ENCODE data around the gene PACRG. TPM values are rescaled to one million over a fixed set of nuclear protein-coding genes. Genes with fewer than 3 reads are reported as not detected.

The PACRG gene
- total and polyA plus RNA-seq, 2 donors (not counting 3 experiments of a cell fraction or from before 2014, with no cell fraction given) = 0.08 TPM; not detected in 1

- ChIA-PET CTCF (no interaction called here), POLR2A (no interaction called here)
- dilution Hi-C loops (cut with MboI; ENCODE audit: extremely low pct_ligation_motif_present, low sequenced_read_pairs) (no loop called here), intact Hi-C loops (cut with micrococcal nuclease) (no loop called here)
- no peak overlapping the region for H2AFZ ChIP-seq (ENCODE audit: low read depth, low read length)
- H3K4me1 ChIP-seq (ENCODE audit: control insufficient read depth, extremely low read depth, insufficient read depth, low read length) = no peaks in the 10 kb centered on the region
- no peak overlapping the region for H3K27ac ChIP-seq (ENCODE audit: insufficient read depth, low read depth, low read length)
- no peaks in the 10 kb centered on the region for H3K27me3 ChIP-seq (ENCODE audit: control insufficient read depth in 2 of 2, insufficient read depth in 2 of 2, low read length in 2 of 2)
- H3K9me1 ChIP-seq (replicated peaks; ENCODE audit: control insufficient read depth, extremely low read depth, insufficient read depth, low read length) = no peaks in the 10 kb centered on the region
- no peak for TF ChIP-seq CTCF (IDR thresholded peaks at IDR 0.05; ENCODE audit: extremely low read depth in 1 of 2, insufficient read depth in 1 of 2, low read depth in 1 of 2, low read length in 2 of 2)
- no peak for TF ChIP-seq GATA2 (IDR thresholded peaks at IDR 0.05; ENCODE audit: insufficient read depth, insufficient read length, low read depth, low read length)
- TF ChIP-seq POLR2A (IDR thresholded peaks at IDR 0.05; ENCODE audit: low read depth, low read length) = no peak
- no peak for TF ChIP-seq EZH2 (IDR thresholded peaks at IDR 0.05; ENCODE audit: borderline replicate concordance, low read depth, low read length, severe bottlenecking)
- no peak for TF ChIP-seq MYC (IDR thresholded peaks at IDR 0.05; ENCODE audit: low read depth, low read length)
- TF ChIP-seq MAX (IDR thresholded peaks at IDR 0.05; ENCODE audit: insufficient read depth, insufficient read length) = no peak
- no peak for TF ChIP-seq FOS (IDR thresholded peaks at IDR 0.05; ENCODE audit: borderline replicate concordance, insufficient read depth, low read length)
- no peak for TF ChIP-seq JUN (IDR thresholded peaks at IDR 0.05; ENCODE audit: borderline replicate concordance, insufficient read depth, insufficient read length, low read depth)
- TF ChIP-seq POLR2AphosphoS5 (IDR thresholded peaks at IDR 0.05; ENCODE audit: insufficient read depth, low read depth, low read length) = no peak
- H3K79me2 ChIP-seq (ENCODE audit: control insufficient read depth, insufficient read depth, low read length) = no peaks in the 10 kb centered on the region
- no peak overlapping the region for H3K4me3 ChIP-seq (replicated peaks in 1 of 3; ENCODE audit: insufficient read depth in 1 of 3, low read depth in 1 of 3, low read length in 3 of 3)
- no peaks in the 10 kb centered on the region for H3K9me3 ChIP-seq (replicated peaks; ENCODE audit: control insufficient read depth, insufficient read depth, low read length)
- no peak overlapping the region for H3K4me2 ChIP-seq (ENCODE audit: insufficient read depth, low read length)
- FAIRE-seq (no peak), DNase-seq (ENCODE audit: low read depth, low spot score) (no peak)
- BruUV-seq (replicated peaks) = no TSS peak
- H3K36me3 ChIP-seq (ENCODE audit: control insufficient read depth in 2 of 2, extremely low read depth in 1 of 2, insufficient read depth in 2 of 2, low read length in 2 of 2) = no peaks in the 10 kb centered on the region
- no peak overlapping the region for H3K9ac ChIP-seq (replicated peaks; ENCODE audit: extremely low read depth, insufficient read depth, low read length)
- no peaks in the 10 kb centered on the region for H4K20me1 ChIP-seq (replicated peaks; ENCODE audit: control insufficient read depth, extremely low read depth, insufficient read depth, low read length)
These were observed 48.1 kb upstream of the PACRG start for GRCh38 chr6:162679681-162680080.
